K562 (cell line): ENCODE results near the gene ERGIC1. TPM values are rescaled to one million over a fixed set of nuclear protein-coding genes. Genes with fewer than 3 reads are reported as not detected.

Experiments
- BCLAF1 ChIP-seq, 2 experiments: fragments of 450-650 bp in 1 of 2; IDR thresholded peaks; 2 replicates each; pipeline ENCODE4 v1.6.1; 2011 to 2017; ENCODE audit warnings: low read depth in 2 of 2, antibody characterized with exemption in 1 of 2, borderline replicate concordance in 1 of 2, low read length in 1 of 2, mild to moderate bottlenecking in 1 of 2, mixed read lengths in 1 of 2; ENCODE audit not compliant: control insufficient read depth in 1 of 2
- CBFB ChIP-seq: sonication (generic); formaldehyde crosslinking; IDR thresholded peaks from 2 replicates; pipeline ENCODE4 v1.4.0; 2020; ENCODE audit warnings: mild to moderate bottlenecking, missing genetic modification reagents
- DIDO1 ChIP-seq: fragments of 450-650 bp; IDR thresholded peaks from 2 replicates; pipeline ENCODE4 v1.6.1; 2016; ENCODE audit warnings: low read depth, missing biosample characterization, missing genetic modification characterization
- GTF2F1 ChIP-seq: IDR thresholded peaks from 2 replicates; pipeline ENCODE4 v1.6.1; 2011; ENCODE audit warnings: low read depth, low read length, improper control_type of control experiment
- HDAC8 ChIP-seq: fragments of 450-650 bp; IDR thresholded peaks from 2 replicates; pipeline ENCODE4 v1.6.1; 2016; ENCODE audit warnings: mild to moderate bottlenecking, missing genetic modification characterization, moderate library complexity, missing compliant biosample characterization
- HDGF ChIP-seq: fragments of 450-650 bp; IDR thresholded peaks from 2 replicates; pipeline ENCODE4 v1.6.1; 2016
- MBD2 ChIP-seq: sonication (generic); IDR thresholded peaks from 2 replicates; pipeline ENCODE4 v1.6.1; 2016; ENCODE audit warnings: low read depth, borderline replicate concordance
- PURB ChIP-seq: sonication (generic); formaldehyde crosslinking; IDR thresholded peaks from 2 replicates; pipeline ENCODE4 v1.9.0; 2021; ENCODE audit warnings: low read depth, mild to moderate bottlenecking, missing genetic modification reagents
- RBM34 ChIP-seq: fragments of 200-400 bp; formaldehyde crosslinking; IDR thresholded peaks from 2 replicates; pipeline ENCODE4 v1.6.1; 2018; ENCODE audit warnings: low read length, borderline replicate concordance; ENCODE audit not compliant: insufficient read depth
- TBL1XR1 ChIP-seq, 2 experiments: IDR thresholded peaks; 2 replicates each; pipeline ENCODE4 v1.6.1; 2012; ENCODE audit warnings: improper control_type of control experiment in 2 of 2, low read length in 2 of 2, mild to moderate bottlenecking in 1 of 2
- U2AF2 ChIP-seq: fragments of 200-400 bp; formaldehyde crosslinking; optimal IDR thresholded peaks from 2 replicates; pipeline ENCODE3; 2017; ENCODE audit warnings: low read depth, mild to moderate bottlenecking, low read length
- ZC3H8 ChIP-seq: fragments of 450-650 bp; IDR thresholded peaks from 2 replicates; pipeline ENCODE4 v1.6.1; 2017
- ZFP36 ChIP-seq: fragments of 150-350 bp; IDR thresholded peaks from 2 replicates; pipeline ENCODE4 v1.6.1; 2018; ENCODE audit warnings: low read length, low read depth; ENCODE audit not compliant: partially characterized antibody
- ZNF347 ChIP-seq: fragments of 450-650 bp; formaldehyde crosslinking; IDR thresholded peaks from 2 replicates; pipeline ENCODE4 v1.4.0; 2020; ENCODE audit warnings: low read depth, mild to moderate bottlenecking, moderate library complexity
- polyA plus RNA-seq, 8 experiments: library from polyadenylated mRNA; depleted of rRNA in 4 of 8; stranded (reverse) in 5 of 8; unstranded in 3 of 8; fragments of >200 nt; fragmentation: Nextera tagmentation in 2 of 8; fragmentation: Illumina TruSeq in 1 of 8; extraction: Ambion mirVana in 2 of 8; extraction: Trizol in 1 of 8; gene quantifications; 2 replicates each; pipeline versions ENCODE4 v1.2.1 to v1.2.3, GENCODE V29; 2011 to 2014; ENCODE audit warnings: inconsistent platforms in 1 of 8, missing spikeins in 1 of 8
- total RNA-seq, 7 experiments: library from RNA; depleted of rRNA in 6 of 7; stranded (reverse); fragments of >200 nt in 6 of 7; fragmentation: Illumina TruSeq in 2 of 7; extraction: Trizol in 2 of 7; gene quantifications; 2 replicates each; pipeline versions ENCODE4 v1.2.1 to v1.2.3, GENCODE V29; 2011 to 2021; ENCODE audit warnings: low replicate concordance in 1 of 7
- TF ChIP-seq, protein P1 (sequence below): fragments of 250-450 bp; sonication (Bioruptor Pico); IDR thresholded peaks from 2 replicates; pipeline ENCODE4 v1.4.0; 2020; ENCODE audit warnings: borderline replicate concordance
- TF ChIP-seq, protein P2 (sequence below): fragments of 250-450 bp; sonication (Bioruptor Pico); IDR thresholded peaks from 2 replicates; pipeline ENCODE4 v1.6.1; 2021; ENCODE audit warnings: mild to moderate bottlenecking
- TF ChIP-seq, protein P3 (sequence below): fragments of 450-650 bp; IDR thresholded peaks from 2 replicates; pipeline ENCODE4 v1.6.1; 2018; ENCODE audit warnings: mild to moderate bottlenecking, low read depth; ENCODE audit not compliant: partially characterized antibody

Gene ERGIC1
- total and polyA plus RNA-seq, 9 of the 15 experiments (the other 6 are each of a cell fraction or from before 2014, with no cell fraction given) = 5.5 to 68.4 (median 36.4) TPM

DNA sequence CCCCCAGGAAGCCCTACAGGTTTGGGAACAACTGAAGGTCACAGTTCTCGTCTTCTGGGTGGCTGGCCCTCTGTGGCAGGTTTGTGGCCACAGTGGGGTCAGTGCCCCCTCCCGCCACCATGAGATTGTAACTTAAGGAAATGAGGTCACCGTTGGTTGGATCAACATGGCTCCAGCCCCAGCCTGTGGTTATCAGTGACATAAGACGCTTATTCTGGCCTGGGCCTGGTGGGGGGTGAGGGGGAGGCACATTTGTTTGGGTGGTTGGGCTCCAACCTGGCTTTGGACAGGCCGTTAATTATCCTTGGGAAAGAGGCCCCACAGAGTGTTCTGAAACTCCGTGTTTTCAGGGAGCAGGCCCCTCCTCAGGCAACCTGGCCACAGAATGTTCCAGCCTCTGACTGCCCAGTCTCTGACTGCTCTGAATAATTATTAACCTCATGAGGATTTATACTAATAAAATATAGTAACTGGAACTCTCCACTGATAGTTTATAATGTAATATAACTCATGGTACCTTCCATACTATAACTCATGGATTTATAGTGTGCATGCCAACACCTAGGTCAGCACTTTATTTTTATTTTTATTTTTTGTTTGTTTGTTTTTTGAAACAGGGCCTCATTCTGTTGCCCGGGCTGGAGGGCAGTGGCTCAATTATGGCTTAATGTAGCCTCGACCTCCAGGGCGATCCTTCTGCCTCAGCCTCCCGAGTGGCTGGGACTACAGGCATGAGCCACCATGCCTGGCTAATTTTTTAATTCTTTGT, 67.1 kb downstream of the ERGIC1 start (continued):
- TF ChIP-seq, protein P1, sequence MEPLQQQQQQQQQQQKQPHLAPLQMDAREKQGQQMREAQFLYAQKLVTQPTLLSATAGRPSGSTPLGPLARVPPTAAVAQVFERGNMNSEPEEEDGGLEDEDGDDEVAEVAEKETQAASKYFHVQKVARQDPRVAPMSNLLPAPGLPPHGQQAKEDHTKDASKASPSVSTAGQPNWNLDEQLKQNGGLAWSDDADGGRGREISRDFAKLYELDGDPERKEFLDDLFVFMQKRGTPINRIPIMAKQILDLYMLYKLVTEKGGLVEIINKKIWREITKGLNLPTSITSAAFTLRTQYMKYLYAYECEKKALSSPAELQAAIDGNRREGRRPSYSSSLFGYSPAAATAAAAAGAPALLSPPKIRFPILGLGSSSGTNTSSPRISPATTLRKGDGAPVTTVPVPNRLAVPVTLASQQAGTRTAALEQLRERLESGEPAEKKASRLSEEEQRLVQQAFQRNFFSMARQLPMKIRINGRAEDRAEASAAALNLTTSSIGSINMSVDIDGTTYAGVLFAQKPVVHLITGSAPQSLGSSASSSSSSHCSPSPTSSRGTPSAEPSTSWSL = no peak
- TF ChIP-seq U2AF2 (no peak), ZFP36 (peak; percentile 19), BCLAF1 (IDR thresholded peaks at IDR 0.05; ENCODE audit: borderline replicate concordance in 1 of 2, control insufficient read depth in 1 of 2, low read depth in 2 of 2, low read length in 1 of 2) (no peak; a peak in 1 of 4 replicates), HDAC8 (tag) (no peak), HDGF (no peak), ZC3H8 (no peak), PURB (CRISPR knock-in tag) (no peak), ZNF347 (CRISPR knock-in tag) (no peak), CBFB (0 out of 2 replicates have a peak, but pooled peaks have one; percentile 69), DIDO1 (tag) (no peak), GTF2F1 (no peak), MBD2 (peak; percentile 67; the same call in 1 of the 2 replicates), TBL1XR1 (IDR thresholded peaks at IDR 0.05; ENCODE audit: low read length in 2 of 2) (peak in 1 of 2 experiments; percentile 90; a peak in 2 of 4 replicates), RBM34 (no peak)
- TF ChIP-seq, protein P2, sequence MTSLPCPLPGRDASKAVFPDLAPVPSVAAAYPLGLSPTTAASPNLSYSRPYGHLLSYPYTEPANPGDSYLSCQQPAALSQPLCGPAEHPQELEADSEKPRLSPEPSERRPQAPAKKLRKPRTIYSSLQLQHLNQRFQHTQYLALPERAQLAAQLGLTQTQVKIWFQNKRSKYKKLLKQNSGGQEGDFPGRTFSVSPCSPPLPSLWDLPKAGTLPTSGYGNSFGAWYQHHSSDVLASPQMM (CRISPR knock-in tag) = no peak
- TF ChIP-seq, protein P3, sequence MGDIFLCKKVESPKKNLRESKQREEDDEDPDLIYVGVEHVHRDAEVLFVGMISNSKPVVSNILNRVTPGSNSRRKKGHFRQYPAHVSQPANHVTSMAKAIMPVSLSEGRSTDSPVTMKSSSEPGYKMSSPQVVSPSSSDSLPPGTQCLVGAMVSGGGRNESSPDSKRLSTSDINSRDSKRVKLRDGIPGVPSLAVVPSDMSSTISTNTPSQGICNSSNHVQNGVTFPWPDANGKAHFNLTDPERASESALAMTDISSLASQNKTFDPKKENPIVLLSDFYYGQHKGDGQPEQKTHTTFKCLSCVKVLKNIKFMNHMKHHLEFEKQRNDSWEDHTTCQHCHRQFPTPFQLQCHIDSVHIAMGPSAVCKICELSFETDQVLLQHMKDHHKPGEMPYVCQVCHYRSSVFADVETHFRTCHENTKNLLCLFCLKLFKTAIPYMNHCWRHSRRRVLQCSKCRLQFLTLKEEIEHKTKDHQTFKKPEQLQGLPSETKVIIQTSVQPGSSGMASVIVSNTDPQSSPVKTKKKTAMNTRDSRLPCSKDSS = no peak
